Measurements from ENCODE around the gene ZNF593OS. TPM values are rescaled to one million over a fixed set of nuclear protein-coding genes. Genes with fewer than 3 reads are reported as not detected.
A peak's percentile ranks its signal among the peaks of the same experiment; 100 is the strongest.

Gene ZNF593OS
- total RNA-seq, 3 donors from 2014 or later, result not detected

DNA sequence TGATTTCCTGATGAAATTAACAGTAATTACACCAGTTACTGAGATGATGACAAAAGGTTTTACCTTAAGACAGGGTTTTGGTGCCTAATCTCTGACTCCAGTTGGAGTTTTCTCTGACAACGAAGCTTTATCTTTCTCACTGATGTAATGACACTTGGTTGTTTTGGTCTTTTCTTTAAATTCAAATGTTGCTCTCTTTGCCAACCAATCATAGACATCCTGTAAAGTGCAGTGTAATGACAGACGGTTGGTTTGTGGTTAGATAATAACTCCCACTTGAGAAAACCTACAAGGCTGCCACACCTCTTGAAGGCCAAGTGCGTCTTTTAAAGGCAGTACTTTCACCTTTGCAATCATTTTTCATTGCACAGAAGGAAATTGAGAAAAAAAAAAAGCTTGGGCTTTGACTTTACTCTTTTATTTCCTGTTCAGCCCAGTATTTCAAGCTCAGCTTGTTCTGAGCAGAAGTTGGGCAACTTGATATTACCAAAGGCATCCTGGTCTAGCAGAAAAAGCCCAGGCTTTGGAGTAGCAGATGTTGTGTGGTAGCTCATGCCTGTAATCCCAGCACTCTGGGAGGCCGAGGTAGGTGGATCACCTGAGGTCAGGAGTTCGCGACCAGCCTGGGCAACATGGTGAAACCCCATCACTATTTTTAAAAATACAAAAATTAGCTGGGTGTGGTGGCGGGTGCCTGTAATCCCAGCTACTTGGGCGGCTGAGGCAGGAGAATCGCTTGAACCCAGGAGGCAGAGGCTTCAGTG is 45.1 kb downstream of the ZNF593OS start:
- Histone ChIP-seq H3K4me3 (peak overlapping the region; percentile 23), H3K4me1 (ENCODE audit: low read depth) (peaks cover 10% of the 10 kb centered on the region), H3K9me3 (no peaks in the 10 kb centered on the region), H3K36me3 (ENCODE audit: low read depth) (no peaks in the 10 kb centered on the region)
- intact Hi-C loops (cut with DNase I, micrococcal nuclease), result no loop called here
- DNase-seq, result peak in 2 of 3 donors; percentile 48 to 74
- TF ChIP-seq, protein P1, sequence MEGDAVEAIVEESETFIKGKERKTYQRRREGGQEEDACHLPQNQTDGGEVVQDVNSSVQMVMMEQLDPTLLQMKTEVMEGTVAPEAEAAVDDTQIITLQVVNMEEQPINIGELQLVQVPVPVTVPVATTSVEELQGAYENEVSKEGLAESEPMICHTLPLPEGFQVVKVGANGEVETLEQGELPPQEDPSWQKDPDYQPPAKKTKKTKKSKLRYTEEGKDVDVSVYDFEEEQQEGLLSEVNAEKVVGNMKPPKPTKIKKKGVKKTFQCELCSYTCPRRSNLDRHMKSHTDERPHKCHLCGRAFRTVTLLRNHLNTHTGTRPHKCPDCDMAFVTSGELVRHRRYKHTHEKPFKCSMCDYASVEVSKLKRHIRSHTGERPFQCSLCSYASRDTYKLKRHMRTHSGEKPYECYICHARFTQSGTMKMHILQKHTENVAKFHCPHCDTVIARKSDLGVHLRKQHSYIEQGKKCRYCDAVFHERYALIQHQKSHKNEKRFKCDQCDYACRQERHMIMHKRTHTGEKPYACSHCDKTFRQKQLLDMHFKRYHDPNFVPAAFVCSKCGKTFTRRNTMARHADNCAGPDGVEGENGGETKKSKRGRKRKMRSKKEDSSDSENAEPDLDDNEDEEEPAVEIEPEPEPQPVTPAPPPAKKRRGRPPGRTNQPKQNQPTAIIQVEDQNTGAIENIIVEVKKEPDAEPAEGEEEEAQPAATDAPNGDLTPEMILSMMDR (IDR thresholded peaks at IDR 0.05), result no peak
- peak; percentile 93 for ATAC-seq

DNA sequence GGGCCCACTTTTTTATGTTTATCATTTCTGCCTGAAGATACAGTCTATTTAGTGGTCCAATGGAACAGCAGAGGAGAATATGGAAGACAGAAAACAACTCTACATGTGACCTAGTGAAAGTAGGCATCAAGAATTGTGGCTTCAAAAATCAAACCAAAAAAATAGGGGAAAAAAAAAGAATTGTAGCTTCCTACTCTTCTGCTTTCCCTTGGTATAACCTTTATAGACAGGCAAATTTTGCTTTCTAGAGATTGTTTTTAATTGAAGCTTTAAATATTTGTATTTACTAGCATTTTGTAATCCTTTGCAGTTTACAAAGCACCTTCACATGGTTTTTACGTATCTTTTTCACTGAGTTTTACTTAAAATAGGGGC is 45.7 kb downstream of the ZNF593OS start:
- no peak for ATAC-seq
- peaks cover 10% of the 10 kb centered on the region for H3K4me1 ChIP-seq (ENCODE audit: low read depth)
- no peaks in the 10 kb centered on the region for H3K36me3 ChIP-seq (ENCODE audit: low read depth)
- no peak for DNase-seq
- no peak overlapping the region for H3K4me3 ChIP-seq
- TF ChIP-seq, protein P1 (IDR thresholded peaks at IDR 0.05), result no peak
- H3K9me3 ChIP-seq, result no peaks in the 10 kb centered on the region
- intact Hi-C loops (cut with DNase I, micrococcal nuclease), result no loop called here

GRCh38 chr1:26125382-26125781 is 46.2 kb downstream of the ZNF593OS start:
- H3K9me3 ChIP-seq, result no peaks in the 10 kb centered on the region
- no peak overlapping the region for H3K4me3 ChIP-seq
- H3K36me3 ChIP-seq (ENCODE audit: low read depth), result no peaks in the 10 kb centered on the region
- ATAC-seq (no peak), DNase-seq (no peak)
- intact Hi-C loops (cut with DNase I, micrococcal nuclease), result no loop called here
- H3K4me1 ChIP-seq (ENCODE audit: low read depth), result peaks cover 10% of the 10 kb centered on the region
- TF ChIP-seq, protein P1 (IDR thresholded peaks at IDR 0.05), result no peak

- Histone ChIP-seq H3K4me3 (no peak overlapping the region), H3K4me1 (ENCODE audit: low read depth) (peaks cover 10% of the 10 kb centered on the region), H3K36me3 (ENCODE audit: low read depth) (no peaks in the 10 kb centered on the region), H3K9me3 (no peaks in the 10 kb centered on the region)
- intact Hi-C loops (cut with DNase I, micrococcal nuclease), result no loop called here
- ATAC-seq, result no peak
- TF ChIP-seq, protein P1 (IDR thresholded peaks at IDR 0.05), result no peak
- no peak for DNase-seq
These were observed 47.0 kb downstream of the ZNF593OS start for GRCh38 chr1:26124418-26125331.

GRCh38 chr1:26122988-26123973 is 48.4 kb downstream of the ZNF593OS start:
- ATAC-seq (peak; percentile 18), DNase-seq (no peak)
- Histone ChIP-seq H3K36me3 (ENCODE audit: low read depth) (no peaks in the 10 kb centered on the region), H3K9me3 (no peaks in the 10 kb centered on the region), H3K4me1 (ENCODE audit: low read depth) (peaks cover 10% of the 10 kb centered on the region), H3K4me3 (no peak overlapping the region)
- intact Hi-C loops (cut with DNase I, micrococcal nuclease), result no loop called here
- TF ChIP-seq, protein P1 (IDR thresholded peaks at IDR 0.05), result no peak

Data from mucosa of descending colon (tissue), 3 donors.